Left renal cortex interstitium (tissue), 4 donors: ENCODE measurements around the gene RECK. TPM values are rescaled to one million over a fixed set of nuclear protein-coding genes. Genes with fewer than 3 reads are reported as not detected.
A peak's percentile ranks its signal among the peaks of the same experiment; 100 is the strongest.

ENCODE experiments used
- DNase-seq, 4 donors: peaks; one replicate each; pipeline ENCODE4 v3.0.0-alpha.2; 2013; ENCODE audit warnings: low read depth in 4 of 4, low spot score in 2 of 4, missing footprints in 1 of 4
- polyA plus RNA-seq, 4 donors: library from polyadenylated mRNA; unstranded; fragments of 120-200 nt; gene quantifications; one replicate each; pipeline ENCODE4 v1.2.1, GENCODE V29; 2013; ENCODE audit not compliant: insufficient read length in 4 of 4

Gene RECK
- polyA plus RNA-seq, 4 donors, result 27.5 to 30.9 (median 29.2) TPM

DNA sequence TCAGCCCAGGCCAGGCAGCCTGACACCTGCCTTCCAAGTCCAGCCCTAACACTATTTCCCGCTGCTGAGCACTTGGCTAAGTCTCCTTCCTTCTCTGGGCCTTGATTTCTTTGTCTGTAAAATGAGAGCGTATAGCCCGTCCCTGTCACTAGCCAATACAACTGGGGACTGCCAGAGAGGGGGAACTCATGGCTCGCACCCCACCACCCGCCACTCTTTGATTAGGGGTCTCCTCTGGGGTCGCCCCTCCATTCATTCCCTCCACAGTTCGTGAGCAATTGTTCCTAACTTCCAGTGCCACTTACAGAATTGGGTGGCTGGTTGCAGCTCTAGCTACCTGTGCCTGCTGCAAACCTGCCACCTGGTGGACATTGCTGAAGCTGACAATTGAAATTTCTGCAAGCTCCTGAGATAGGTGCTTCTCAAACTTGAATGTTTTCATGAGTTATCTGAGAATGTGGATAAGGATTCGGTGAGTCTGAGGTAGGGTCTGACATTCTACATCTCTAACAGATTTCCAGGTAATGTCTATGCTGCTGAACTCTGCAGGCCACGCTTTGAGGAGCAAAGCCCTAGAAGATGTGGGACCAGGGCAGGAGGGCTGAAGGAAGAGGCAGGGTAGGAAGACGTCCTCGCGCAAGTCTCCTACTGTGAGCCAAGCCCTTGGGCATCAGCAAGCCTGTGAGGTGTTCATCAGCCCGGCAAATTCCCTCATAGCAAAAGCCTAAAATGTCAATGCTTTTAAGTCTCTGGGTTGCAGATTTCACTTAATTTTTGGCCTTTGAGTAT lies 13.3 kb upstream of the RECK start:
- DNase-seq, result peak in 3 of 4 donors; percentile 34 to 64 (median 45)

DNA sequence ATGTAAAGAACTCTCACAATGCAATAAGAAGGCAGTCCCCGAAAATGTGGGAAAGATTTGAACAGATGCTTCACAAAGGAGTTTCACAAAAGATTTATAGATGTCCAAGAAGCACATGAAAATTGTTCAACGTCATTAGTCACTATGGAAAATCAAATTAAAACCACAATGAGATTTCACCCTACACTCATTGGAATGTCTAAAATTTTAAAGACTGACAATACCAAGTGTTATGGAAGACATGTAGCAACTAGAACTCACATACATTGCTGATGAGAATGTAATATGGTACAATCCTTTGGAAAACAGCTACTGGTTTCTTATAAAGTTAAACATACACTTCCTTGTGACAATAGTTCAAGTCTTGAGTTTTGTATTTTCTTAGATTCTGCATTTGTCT lies 11.0 kb upstream of the RECK start:
- no peak for DNase-seq

DNA sequence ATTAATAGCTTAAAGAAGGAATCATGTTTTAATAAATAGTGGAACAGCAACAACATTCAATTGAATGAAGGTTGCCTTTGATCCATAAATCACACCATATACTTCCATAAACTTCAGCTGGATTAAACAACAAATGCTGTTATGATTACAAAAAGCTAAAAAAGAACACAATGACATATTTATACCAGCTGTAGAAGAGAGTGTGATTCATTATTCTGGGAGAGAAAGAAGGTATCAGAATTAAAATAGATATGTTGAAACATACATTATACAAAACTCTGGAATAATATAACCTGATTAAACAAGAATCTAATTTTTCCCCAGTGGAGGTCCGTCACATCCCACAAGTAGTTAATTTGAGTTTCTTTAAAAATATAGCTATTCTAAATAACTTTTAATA lies 7.5 kb upstream of the RECK start:
- DNase-seq, result no peak

DNA sequence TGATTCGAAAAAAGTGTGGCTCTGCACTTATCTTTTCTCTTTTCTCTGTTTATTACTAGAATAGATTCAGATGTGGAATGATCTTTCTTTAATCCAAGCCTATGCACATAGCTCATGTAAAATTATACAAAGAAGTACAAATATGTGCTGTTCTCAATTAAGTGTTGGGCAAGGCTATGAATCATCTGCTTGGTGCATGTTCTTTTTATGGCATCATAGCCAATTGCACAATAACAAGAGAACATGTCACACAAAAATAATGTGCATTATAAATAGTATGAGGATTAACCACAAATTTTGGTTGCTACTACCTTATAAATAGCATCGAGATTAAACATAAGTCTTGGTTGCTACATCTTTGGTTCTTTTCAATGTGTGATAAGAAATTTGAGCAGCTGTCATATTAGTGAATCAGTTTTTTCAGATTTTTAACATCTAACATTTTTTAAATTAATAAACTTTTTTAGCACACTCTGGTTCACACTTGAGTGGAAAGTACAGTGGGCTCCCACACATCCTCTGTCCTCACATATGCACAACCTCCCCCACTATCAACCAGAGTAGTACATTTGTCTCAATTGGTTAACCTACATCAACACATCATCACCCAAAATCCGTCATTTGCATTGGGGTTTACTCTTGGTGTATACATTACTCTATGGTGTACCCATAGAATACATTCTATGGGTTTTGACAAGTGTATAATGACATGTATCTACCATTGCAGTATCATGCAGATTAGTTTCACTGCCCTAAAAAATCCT lies 6.8 kb upstream of the RECK start:
- DNase-seq, result no peak

DNA sequence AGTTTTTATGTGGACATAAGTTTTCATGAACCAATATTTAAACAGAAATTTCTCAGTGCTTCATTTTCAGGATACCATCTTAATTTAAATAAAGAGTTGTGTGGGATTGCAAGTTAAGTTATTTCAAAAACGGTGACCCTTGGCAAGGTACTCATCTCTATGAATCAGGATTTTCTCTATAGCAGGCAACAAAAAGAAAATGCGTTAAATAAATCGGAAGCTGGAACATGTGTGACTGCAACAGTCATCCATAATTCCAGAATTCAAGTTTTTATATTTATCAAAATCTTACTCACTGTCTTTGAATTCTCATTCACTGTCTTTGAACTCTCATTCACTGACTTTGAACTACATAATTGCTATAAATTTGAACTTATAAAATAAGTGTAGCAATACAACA lies 5.8 kb upstream of the RECK start:
- DNase-seq, result no peak

DNA sequence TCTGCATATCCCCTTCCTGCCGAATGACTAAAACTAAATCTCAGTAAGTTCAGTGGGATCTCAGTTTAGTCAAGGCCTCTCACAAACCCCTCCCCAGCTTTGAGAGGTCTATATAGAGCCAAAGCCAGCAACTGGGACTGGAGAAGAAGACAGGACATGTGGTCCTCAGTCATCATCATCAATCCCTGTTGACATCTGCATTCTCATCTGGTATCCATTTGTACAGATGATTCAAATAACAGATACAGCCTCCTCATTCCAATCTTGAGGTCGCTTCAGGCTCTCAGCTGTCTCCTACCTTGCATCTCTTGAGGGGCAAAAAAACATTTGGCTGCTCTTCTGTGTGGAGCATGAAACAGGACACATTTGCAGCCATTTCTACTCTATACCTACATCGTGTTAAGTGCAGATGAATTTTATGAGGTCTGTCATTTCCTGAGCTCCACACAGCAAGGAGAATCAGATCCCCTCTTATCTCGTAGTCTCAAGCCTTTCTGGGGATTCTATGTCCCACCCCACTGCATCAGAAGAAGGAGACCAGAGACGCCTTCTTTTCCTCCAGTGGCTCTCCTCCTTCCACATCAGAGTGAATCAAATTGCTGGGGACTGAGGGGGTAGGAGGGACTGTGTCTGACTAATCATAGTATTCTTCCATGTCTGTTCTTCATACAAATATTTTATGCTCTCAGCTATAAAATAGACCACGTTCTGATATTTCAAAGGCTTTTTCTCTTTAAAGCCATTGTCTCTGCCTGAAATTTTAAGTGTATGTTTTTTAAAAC lies 4.7 kb upstream of the RECK start:
- no peak for DNase-seq

DNA sequence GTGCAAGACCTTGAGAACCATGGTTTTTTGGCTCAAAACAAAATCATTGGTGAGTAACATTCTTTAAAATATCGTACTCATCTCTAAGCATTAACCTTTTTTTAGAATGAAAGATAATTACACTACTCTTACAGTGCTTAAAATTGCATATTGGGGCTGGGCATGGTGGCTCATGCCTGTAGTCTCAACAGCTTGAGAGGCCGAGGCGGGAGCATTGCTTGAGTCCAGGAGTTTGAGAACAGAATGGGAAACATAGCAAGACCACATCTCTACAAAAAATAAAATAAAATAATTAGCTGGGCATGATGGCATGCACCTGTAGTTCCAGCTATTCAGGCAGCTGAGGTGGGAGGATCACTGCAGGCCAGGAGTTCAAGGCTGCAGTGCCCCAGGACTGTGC lies 2.9 kb upstream of the RECK start:
- no peak for DNase-seq

DNA sequence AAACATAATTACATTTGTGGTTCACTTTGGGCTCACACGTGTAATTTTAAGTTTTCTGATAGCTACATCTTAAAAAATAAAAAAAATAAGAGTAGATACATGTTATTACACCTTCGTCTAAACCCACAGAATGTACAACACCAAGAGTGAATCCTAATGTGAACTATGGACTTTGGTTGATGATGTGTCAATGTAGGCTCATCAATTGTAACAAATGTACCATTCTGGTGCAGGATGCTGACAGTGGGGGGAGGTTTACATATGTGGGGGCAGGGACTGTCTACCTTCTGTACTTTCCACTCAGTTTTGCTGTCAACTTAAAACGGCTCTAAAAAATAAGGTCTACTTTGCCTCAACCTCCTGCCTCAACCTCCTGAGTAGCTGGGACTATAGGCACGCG lies 2.5 kb upstream of the RECK start:
- no peak for DNase-seq

DNA sequence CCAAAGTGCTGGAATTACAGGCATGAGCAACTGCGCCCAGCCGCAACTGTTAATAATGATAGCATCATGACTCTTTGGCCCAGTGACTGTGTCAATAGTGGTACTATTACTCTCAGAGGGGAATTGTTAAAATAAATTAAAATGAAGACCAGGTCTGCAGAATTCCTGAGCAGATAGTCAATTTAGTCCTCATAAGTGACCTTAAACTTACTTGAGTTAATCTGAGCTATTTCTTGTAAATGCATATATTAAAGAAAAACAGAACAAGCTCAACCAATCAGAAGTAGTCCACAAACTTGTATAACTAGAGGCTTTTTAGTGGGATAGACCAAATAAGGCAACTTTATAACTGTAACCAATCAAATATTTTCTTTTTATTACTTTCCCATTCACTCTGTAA lies 1.7 kb upstream of the RECK start:
- no peak for DNase-seq

DNA sequence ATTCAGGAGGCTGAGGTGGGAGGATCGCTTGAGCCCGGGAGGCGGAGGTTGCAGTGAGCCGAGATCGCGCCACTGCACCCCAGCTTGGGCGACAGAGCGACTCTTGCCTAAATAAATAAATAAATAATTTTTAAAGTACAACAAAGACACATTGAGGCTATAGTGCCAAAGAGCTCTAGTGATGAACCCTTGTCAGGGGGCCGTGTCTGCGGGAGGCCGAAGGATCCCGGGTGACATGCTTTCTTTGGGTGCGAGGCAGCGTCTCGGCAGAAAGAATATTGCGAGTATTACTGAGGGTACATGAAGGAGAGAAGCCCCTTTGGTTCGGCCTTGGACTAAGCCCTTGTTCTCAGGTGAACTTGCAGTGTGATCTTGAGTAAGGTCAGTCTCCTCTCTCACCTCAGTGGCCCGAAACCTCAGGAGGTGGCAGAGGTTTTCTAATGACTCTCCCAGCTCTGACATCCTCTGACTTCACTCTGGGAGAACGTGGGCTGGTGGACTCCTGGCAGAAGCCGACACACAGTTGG lies 397 bp upstream of the RECK start:
- peak in 1 of 4 donors; percentile 17 for DNase-seq

DNA sequence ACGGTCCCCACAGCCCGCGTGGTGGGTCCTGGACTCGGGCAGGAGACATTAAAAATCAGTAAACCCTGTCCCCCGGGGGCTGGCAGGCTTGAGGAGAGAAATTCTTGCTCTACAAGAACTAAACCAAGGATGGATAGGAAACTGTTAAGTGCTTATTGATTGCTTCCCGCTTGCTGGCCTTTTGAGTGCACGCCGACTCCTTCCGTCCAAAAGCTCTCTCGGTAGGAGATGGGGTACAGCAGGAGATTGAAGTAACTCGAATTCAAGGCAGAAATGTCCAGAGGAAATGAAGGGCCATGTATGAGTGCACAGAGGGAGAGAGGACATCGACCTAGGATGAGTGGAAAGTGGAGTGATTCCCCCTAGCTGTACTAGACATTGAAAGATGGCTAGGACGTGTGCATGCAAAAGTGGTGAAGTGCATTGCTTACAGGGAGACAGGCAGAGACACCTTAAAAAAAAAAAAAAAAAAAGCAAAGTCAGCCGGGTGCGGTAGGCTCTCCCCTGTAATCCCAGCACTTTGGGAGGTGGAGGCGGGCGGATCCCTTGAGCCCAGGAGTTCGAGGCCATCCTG lies 923 bp downstream of the RECK start:
- peak in 1 of 4 donors; percentile 48 for DNase-seq

DNA sequence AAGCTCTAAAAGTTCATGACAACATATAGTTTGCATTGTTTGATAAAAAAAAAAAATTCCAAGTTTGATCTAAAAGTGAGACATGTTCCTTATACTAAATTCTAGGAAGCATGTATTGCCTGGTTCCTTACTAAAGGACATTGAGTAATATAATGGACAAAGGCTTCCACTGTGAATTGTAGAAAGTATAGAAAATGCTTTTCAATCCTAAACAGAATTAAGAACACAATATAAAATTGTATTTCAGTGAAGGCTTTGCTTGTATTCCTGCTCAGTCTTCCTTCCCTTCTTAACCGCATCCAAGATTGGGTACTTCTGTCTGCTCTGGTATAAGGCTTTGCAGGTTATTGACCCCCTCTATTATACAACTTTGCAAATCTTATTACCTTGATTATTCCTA lies 2.4 kb downstream of the RECK start:
- no peak for DNase-seq

DNA sequence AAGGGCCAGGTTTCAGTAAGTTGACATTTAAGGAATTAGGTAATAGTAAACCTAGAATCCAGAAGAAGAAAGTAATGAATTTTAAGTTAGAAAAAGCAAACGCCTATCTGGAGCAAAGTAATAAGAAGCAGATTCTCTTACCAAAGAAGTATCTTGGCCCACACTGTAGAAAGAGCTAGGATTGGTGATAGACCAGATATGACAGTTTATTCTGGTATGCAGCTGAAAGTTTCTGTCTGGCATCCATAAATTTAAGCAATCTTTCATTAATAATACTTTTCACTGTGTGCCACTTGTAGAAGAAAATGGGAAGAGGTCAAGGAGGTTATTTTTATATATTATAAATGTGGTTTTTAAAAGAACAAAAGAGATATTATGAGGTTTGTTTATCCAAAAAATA lies 3.0 kb downstream of the RECK start:
- DNase-seq, result no peak

DNA sequence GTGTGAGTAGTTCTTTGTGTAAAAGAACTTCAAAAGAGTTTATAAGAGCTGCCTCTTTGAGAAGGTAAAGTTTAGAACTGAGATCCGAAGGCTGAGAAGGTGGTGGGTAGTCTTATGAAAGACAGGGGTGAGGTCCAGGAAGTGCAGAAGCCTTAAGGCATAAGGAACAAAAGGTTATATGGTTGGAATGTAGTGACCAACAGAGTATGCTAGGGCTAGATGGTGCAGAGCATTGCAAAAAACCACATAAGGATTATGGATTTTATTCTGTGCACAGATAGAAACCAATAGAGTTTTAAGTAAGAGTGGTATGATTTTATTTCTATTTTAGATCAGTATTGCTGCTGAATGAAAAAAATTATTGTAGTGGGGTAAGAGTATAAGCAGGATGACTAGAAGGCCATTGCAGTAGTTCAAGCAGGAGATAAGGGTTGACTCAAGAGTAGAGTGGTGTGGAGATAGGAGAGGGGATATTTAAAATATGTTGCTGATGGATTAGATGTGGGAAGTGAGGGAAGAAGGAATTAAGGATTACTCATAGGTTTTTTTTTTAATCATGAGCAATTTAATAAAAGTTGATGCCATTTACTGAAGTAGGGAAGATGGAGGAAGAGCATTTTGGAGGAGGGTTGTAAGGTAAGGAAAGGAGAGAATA lies 3.7 kb downstream of the RECK start:
- DNase-seq, result no peak

DNA sequence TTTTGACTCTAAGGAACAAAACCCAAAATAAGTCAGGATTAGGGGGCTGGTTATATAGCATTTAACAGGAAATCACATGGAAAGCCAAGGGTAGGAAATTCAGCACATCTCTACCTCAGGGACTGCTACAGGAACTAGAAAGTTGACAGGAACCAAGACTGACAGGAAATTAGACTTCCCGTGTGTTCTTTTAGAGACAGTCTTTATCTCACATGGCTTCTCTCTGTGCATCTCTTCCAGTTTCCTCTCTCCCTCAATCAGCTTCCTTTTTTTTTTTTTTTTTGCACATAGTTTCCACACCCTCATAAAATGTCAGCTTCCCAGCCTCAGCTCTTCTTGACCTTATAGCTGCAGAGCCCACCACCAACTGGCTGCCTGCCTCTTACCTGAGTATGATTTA lies 4.8 kb downstream of the RECK start:
- no peak for DNase-seq

DNA sequence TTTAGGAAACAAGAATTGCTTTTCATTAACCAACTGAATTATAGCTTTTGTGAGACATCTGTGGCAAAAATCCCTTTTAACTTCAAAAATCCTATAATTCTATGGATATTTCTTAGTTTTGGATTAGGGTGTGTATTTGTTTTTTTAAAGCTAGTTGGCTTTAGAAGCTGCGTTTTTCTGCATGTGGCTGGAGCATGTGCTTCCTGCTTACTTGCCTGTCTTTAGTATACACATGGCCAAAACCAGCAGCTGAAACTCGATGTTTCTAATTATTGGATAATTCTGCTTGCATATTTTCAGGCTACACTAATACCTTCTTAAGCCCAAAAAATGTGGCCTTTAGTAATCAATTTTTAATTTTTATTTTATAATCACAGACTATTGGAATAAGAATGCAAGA lies 8.9 kb downstream of the RECK start:
- DNase-seq, result no peak

DNA sequence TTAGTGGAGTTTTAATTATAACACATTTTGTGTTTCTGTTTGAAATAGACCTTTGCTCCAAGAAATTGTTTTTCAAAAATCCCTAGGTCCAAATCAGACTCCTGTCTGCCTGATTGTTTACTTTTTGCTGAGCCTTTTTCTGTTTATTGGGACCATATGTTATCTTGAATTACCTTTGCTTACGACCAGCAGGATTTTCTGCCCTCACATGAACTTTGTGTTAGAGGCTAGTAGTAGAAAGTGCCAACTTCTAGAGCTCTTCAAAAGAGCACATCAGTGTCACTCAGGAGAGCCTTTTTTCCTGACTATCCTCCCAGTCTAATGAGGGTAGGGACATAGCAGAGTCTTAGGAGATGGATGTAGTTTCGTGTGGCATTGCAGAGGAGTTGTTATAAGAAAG lies 10.2 kb downstream of the RECK start:
- DNase-seq, result no peak

DNA sequence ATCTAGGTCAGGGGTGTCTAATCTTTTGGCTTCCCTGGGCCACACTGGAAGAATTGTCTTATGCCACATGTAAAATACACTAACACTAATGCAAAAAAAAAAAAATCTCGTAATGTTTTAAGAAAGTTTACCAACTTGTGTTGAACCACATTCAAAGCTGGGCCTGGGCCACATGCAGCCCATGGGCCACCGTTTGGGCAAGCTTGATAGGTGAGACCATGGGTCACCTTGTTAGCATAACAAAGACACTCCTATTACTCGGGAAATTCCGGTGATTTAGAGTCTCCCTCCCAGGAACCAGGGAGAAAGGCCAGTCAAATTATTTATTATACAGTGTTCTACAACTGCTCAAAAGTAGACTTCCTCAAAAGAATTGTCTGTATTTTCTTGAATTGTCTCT lies 12.7 kb downstream of the RECK start:
- DNase-seq, result no peak

DNA sequence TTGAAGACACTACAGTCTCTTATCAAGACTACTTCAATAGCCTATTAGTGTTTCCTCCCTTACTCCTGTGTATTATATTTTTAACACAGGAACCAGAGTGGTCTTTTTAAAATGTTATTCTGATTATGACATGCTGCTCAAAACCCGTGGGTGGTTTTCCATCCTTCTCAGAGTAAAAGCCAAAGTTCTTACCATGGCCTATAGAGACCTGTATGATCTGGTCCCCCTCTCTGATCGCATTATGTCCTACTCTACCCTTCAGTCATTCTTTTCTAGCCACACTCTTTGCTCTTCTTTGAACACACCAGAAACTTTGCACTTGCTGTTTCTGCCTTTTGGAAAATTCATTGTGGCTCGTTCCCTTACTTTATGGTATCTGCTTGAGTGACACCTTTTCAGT lies 13.8 kb downstream of the RECK start:
- DNase-seq, result no peak

DNA sequence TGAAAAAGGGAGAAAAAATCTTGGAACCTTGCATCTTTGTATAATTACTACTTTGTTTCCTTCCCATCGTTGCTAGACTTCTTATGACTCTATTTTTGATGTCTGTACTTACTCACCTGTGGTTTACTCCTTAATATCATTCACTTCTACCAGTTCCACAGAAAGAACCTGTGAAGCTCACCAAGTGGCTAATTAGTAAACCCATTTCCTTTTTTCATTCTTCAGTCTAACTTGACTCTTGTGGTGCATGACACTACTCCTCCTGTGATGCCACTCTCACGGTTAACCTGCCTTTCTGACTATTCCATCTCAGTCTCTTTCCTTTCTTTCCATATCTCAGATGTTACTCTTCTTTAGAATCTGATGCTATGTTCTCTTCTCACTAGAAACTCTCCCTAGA lies 14.6 kb downstream of the RECK start:
- no peak for DNase-seq
